GM12873 (cell line): ENCODE results near the gene MORF4L1.
A peak's percentile ranks its signal among the peaks of the same experiment; 100 is the strongest.

Source experiments
- TF ChIP-seq, protein P1 (sequence below): IDR thresholded peaks from 2 replicates; pipeline ENCODE4 v1.5.1; 2012; ENCODE audit warnings: low read depth, mild to moderate bottlenecking, moderate library complexity, low read length, control low read depth; ENCODE audit not compliant: insufficient read depth; ENCODE audit errors: missing control alignments

MORF4L1 gene

GRCh38 chr15:78906316-78906620, 33.6 kb downstream of the MORF4L1 start:
- TF ChIP-seq, protein P1, sequence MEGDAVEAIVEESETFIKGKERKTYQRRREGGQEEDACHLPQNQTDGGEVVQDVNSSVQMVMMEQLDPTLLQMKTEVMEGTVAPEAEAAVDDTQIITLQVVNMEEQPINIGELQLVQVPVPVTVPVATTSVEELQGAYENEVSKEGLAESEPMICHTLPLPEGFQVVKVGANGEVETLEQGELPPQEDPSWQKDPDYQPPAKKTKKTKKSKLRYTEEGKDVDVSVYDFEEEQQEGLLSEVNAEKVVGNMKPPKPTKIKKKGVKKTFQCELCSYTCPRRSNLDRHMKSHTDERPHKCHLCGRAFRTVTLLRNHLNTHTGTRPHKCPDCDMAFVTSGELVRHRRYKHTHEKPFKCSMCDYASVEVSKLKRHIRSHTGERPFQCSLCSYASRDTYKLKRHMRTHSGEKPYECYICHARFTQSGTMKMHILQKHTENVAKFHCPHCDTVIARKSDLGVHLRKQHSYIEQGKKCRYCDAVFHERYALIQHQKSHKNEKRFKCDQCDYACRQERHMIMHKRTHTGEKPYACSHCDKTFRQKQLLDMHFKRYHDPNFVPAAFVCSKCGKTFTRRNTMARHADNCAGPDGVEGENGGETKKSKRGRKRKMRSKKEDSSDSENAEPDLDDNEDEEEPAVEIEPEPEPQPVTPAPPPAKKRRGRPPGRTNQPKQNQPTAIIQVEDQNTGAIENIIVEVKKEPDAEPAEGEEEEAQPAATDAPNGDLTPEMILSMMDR, result no peak

DNA sequence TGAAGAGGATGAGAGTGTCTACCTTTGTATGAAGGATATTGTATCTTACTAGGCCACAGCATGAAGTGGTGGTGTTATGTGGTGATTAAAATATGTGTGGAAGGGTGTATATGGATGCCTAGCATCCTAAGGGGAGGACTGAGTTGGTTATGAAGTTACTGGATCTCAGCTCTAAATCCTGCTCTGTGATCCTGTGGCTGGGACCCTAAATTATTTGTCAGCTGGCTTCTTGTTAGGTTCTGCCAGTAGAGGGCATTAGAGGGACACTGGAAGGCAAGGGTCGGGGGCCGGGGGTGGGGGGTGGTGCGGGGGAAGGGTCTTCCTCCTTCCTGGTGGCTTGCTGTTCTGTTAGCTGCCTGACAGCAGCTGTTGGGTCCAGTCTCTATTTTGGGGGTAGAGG, 34.9 kb downstream of the MORF4L1 start:
- TF ChIP-seq, protein P1, result peak; percentile 30

- TF ChIP-seq, protein P1, result no peak
These were observed 36.5 kb downstream of the MORF4L1 start for GRCh38 chr15:78909160-78909695.

GRCh38 chr15:78909791-78910228, 37.1 kb downstream of the MORF4L1 start:
- TF ChIP-seq, protein P1, result peak; percentile 81

DNA sequence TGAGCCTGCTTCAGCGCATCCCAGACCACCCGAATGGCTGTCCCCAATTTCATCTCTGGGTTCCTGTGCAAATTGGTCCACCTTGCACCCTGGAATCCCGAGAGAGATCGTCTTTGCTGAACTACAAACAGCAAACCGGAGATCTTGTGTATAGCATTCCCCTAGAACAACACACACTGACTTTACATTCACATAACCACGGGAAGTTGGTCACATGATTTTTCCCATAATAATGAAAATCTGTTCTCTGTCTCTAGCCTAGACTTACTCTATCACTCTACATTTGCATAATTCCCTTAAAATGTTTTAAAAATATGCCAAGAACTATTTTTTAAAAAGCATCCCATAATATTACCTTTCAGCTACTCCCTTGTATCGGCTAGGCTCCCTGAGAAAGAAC, 37.6 kb downstream of the MORF4L1 start:
- TF ChIP-seq, protein P1, result no peak

GRCh38 chr15:78912316-78912715, 39.6 kb downstream of the MORF4L1 start:
- TF ChIP-seq, protein P1, result no peak

DNA sequence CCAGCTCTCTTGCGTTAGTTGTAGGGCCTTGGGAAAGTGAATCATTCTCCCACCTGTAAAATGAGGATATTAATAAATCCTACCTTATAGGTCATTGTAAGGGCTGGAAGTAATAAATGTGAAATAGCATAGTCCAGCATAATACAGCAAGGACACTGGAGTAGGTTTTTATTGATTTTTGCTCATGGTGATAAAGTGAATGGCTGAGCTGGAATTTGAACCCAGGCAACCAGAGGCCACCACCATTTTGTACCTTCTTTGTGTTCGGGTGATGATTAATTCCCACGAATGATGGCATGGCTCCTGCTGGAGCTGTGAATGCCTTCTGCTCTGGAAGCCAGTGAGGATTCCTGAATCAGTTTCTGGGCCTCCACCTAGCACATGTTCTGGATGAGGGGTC, 40.3 kb downstream of the MORF4L1 start:
- TF ChIP-seq, protein P1, result no peak
